SU-DHL-6 (cell line): ENCODE data around the gene DCLK3.

Experiments
- EZH2phosphoT487 ChIP-seq: fragments of 200-600 bp; sonication (generic), shearing (Covaris generic); conservative IDR thresholded peaks from 2 replicates; pipeline ENCODE4 v1.6.1; 2018; ENCODE audit warnings: mild to moderate bottlenecking, antibody characterized with exemption, low read length, moderate library complexity, mixed read lengths
- TF ChIP-seq, protein P1 (sequence below): fragments of 200-600 bp; sonication (generic); IDR thresholded peaks from one replicate; pipeline ENCODE4 v1.5.1; 2017; ENCODE audit warnings: antibody characterized with exemption, mild to moderate bottlenecking, low read length, moderate library complexity; ENCODE audit not compliant: insufficient read depth, poor library complexity, severe bottlenecking

DNA sequence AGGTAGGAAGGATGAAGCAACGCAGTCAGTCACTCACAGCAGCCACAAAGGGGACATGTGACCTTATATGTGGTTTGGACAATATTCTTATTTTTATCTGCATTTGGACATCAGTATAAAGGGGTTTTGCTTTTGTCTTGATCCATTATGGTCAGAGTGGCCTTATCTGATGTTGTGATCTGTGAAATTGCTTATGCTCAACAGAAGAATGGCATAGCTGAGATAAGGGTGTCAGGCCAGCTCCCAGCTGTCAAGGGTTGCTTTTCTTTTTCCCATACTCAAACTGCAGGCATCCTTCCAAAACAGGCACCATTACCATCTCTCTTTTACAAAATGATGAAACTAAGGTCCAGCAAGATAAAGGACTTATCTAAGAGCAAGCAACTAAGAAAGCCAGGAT lies 28.1 kb downstream of the DCLK3 start:
- TF ChIP-seq, protein P1, sequence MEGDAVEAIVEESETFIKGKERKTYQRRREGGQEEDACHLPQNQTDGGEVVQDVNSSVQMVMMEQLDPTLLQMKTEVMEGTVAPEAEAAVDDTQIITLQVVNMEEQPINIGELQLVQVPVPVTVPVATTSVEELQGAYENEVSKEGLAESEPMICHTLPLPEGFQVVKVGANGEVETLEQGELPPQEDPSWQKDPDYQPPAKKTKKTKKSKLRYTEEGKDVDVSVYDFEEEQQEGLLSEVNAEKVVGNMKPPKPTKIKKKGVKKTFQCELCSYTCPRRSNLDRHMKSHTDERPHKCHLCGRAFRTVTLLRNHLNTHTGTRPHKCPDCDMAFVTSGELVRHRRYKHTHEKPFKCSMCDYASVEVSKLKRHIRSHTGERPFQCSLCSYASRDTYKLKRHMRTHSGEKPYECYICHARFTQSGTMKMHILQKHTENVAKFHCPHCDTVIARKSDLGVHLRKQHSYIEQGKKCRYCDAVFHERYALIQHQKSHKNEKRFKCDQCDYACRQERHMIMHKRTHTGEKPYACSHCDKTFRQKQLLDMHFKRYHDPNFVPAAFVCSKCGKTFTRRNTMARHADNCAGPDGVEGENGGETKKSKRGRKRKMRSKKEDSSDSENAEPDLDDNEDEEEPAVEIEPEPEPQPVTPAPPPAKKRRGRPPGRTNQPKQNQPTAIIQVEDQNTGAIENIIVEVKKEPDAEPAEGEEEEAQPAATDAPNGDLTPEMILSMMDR, result no peak
- TF ChIP-seq EZH2phosphoT487, result no peak
